ENCODE data around the gene CCDC97.
"Not testable (repeated sequence)": the region's sequence is repeated elsewhere in the genome, so short reads cannot be mapped to it uniquely, and the experiment has no call there.

CCDC97 gene

GRCh38 chr19:41288673-41289530 is 21.1 kb upstream of the CCDC97 start:
- no peak for TF ChIP-seq GLIS3 (CRISPR knock-in tag; IDR thresholded peaks at IDR 0.05)
- no peak for TF ChIP-seq BACH2 (CRISPR knock-in tag; IDR thresholded peaks at IDR 0.05; ENCODE audit: borderline replicate concordance)
- no peak for TF ChIP-seq ZFP30 (CRISPR knock-in tag; IDR thresholded peaks at IDR 0.05)
- TF ChIP-seq, protein P1, sequence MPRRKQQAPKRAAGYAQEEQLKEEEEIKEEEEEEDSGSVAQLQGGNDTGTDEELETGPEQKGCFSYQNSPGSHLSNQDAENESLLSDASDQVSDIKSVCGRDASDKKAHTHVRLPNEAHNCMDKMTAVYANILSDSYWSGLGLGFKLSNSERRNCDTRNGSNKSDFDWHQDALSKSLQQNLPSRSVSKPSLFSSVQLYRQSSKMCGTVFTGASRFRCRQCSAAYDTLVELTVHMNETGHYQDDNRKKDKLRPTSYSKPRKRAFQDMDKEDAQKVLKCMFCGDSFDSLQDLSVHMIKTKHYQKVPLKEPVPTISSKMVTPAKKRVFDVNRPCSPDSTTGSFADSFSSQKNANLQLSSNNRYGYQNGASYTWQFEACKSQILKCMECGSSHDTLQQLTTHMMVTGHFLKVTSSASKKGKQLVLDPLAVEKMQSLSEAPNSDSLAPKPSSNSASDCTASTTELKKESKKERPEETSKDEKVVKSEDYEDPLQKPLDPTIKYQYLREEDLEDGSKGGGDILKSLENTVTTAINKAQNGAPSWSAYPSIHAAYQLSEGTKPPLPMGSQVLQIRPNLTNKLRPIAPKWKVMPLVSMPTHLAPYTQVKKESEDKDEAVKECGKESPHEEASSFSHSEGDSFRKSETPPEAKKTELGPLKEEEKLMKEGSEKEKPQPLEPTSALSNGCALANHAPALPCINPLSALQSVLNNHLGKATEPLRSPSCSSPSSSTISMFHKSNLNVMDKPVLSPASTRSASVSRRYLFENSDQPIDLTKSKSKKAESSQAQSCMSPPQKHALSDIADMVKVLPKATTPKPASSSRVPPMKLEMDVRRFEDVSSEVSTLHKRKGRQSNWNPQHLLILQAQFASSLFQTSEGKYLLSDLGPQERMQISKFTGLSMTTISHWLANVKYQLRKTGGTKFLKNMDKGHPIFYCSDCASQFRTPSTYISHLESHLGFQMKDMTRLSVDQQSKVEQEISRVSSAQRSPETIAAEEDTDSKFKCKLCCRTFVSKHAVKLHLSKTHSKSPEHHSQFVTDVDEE (CRISPR knock-in tag; IDR thresholded peaks at IDR 0.05) = no peak
- no peak for TF ChIP-seq PPARA (CRISPR knock-in tag; IDR thresholded peaks at IDR 0.05; ENCODE audit: borderline replicate concordance)
- TF ChIP-seq TOX (CRISPR knock-in tag; IDR thresholded peaks at IDR 0.05; ENCODE audit: borderline replicate concordance) = no peak
- TF ChIP-seq OSR1 (CRISPR knock-in tag; IDR thresholded peaks at IDR 0.05) = no peak
- TF ChIP-seq TCF4 (CRISPR knock-in tag; IDR thresholded peaks at IDR 0.05; ENCODE audit: borderline replicate concordance) = no peak
- TF ChIP-seq POU6F1 (CRISPR knock-in tag; IDR thresholded peaks at IDR 0.05; ENCODE audit: borderline replicate concordance, low read depth) = no peak
- no peak for TF ChIP-seq ZFP3 (CRISPR knock-in tag; IDR thresholded peaks at IDR 0.05)
- ATAC-seq = no peak

DNA sequence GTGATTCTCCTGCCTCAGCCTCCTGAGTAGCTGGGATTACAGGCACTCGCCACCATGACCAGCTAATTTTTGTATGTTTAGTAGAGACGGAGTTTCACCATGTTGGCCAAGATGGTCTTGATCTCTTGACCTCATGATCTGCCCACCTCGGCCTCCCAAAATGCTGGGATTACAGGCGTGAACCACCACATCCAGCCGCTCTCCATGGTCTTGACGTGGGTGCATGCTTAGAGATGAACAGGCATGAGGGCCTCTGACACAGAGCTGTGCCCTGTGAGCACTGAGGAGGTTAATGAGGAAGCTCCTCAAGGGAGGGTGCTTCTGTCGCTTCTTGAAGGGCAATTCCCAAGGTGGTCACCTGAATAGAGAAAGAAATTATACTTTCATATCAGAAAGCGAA is 20.2 kb upstream of the CCDC97 start:
- ATAC-seq = not testable (repeated sequence)

- ATAC-seq = no peak
Measured at GRCh38 chr19:41294393-41294792, 15.6 kb upstream of the CCDC97 start.

More at GRCh38 chr19:41294393-41294792, 15.6 kb upstream of the CCDC97 start:
- TF ChIP-seq BACH2 (CRISPR knock-in tag; IDR thresholded peaks at IDR 0.05; ENCODE audit: borderline replicate concordance) = no peak
- TF ChIP-seq POU6F1 (CRISPR knock-in tag; IDR thresholded peaks at IDR 0.05; ENCODE audit: borderline replicate concordance, low read depth) = no peak
- TF ChIP-seq RARB (CRISPR knock-in tag; IDR thresholded peaks at IDR 0.05) = no peak
- TF ChIP-seq ARNTL (CRISPR knock-in tag; IDR thresholded peaks at IDR 0.05; ENCODE audit: borderline replicate concordance, low read depth) = no peak
- no peak for TF ChIP-seq PATZ1 (CRISPR knock-in tag; IDR thresholded peaks at IDR 0.05; ENCODE audit: borderline replicate concordance)
- TF ChIP-seq ESRRG (CRISPR knock-in tag; IDR thresholded peaks at IDR 0.05) = no peak
- TF ChIP-seq, protein P1 (CRISPR knock-in tag; IDR thresholded peaks at IDR 0.05) = no peak
- TF ChIP-seq, protein P2, sequence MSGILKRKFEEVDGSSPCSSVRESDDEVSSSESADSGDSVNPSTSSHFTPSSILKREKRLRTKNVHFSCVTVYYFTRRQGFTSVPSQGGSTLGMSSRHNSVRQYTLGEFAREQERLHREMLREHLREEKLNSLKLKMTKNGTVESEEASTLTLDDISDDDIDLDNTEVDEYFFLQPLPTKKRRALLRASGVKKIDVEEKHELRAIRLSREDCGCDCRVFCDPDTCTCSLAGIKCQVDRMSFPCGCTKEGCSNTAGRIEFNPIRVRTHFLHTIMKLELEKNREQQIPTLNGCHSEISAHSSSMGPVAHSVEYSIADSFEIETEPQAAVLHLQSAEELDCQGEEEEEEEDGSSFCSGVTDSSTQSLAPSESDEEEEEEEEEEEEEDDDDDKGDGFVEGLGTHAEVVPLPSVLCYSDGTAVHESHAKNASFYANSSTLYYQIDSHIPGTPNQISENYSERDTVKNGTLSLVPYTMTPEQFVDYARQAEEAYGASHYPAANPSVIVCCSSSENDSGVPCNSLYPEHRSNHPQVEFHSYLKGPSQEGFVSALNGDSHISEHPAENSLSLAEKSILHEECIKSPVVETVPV (CRISPR knock-in tag; IDR thresholded peaks at IDR 0.05) = no peak
- TF ChIP-seq CSDC2 (CRISPR knock-in tag; IDR thresholded peaks at IDR 0.05) = no peak
- TF ChIP-seq PPARA (CRISPR knock-in tag; IDR thresholded peaks at IDR 0.05; ENCODE audit: borderline replicate concordance) = no peak
- no peak for TF ChIP-seq ZFP3 (CRISPR knock-in tag; IDR thresholded peaks at IDR 0.05)

Data from SK-N-SH treated with all-trans-retinoic acid at 6 μM for 48 hours (cell line).